NCI-H187 (cell line): ENCODE measurements around the gene ZNRF3.
"Not testable (repeated sequence)": the region's sequence is repeated elsewhere in the genome, so short reads cannot be mapped to it uniquely, and the experiment has no call there.

Experiments used
- DNase-seq, 2 experiments: peaks; one replicate each; lab custom pipeline; 2025; lab: John Stamatoyannopoulos, UW

ZNRF3 gene

GRCh38 chr22:29039148-29039547 is 155.8 kb downstream of the ZNRF3 start:
- DNase-seq: peak in 1 of 2 experiments; percentile 12

GRCh38 chr22:29039684-29040083 is 156.3 kb downstream of the ZNRF3 start:
- not testable (repeated sequence) for DNase-seq

GRCh38 chr22:29040385-29041275 is 157.3 kb downstream of the ZNRF3 start:
- DNase-seq: peak; percentile 5 to 11

- DNase-seq: no peak
These were observed 158.0 kb downstream of the ZNRF3 start for GRCh38 chr22:29041408-29041807.

GRCh38 chr22:29043906-29044575 is 160.7 kb downstream of the ZNRF3 start:
- DNase-seq: no peak

- DNase-seq: no peak
These were observed 161.3 kb downstream of the ZNRF3 start for GRCh38 chr22:29044657-29045176.

- no peak for DNase-seq
These were observed 165.7 kb downstream of the ZNRF3 start for GRCh38 chr22:29048822-29049654.

GRCh38 chr22:29049655-29050263 is 166.4 kb downstream of the ZNRF3 start:
- DNase-seq: peak in 1 of 2 experiments; percentile 30

GRCh38 chr22:29050457-29050856 is 167.1 kb downstream of the ZNRF3 start:
- no peak for DNase-seq

- DNase-seq: no peak
These were observed 169.8 kb downstream of the ZNRF3 start for GRCh38 chr22:29053048-29053702.

- no peak for DNase-seq
These were observed 170.9 kb downstream of the ZNRF3 start for GRCh38 chr22:29054251-29054767.

- DNase-seq: no peak
These were observed 171.9 kb downstream of the ZNRF3 start for GRCh38 chr22:29055192-29055830.

- DNase-seq: no peak
These were observed 173.1 kb downstream of the ZNRF3 start for GRCh38 chr22:29056472-29056871.

- DNase-seq: no peak
These were observed 177.0 kb downstream of the ZNRF3 start for GRCh38 chr22:29060251-29060869.

- DNase-seq: no peak
These were observed 177.6 kb downstream of the ZNRF3 start for GRCh38 chr22:29060931-29061330.

GRCh38 chr22:29061773-29062172 is 178.4 kb downstream of the ZNRF3 start, which contains the start of gene C22orf31:
C22orf31 (minus strand) TSS chr22:29061831; CDS start chr22:29061792, 39 bp downstream.
- no peak for DNase-seq

GRCh38 chr22:29062286-29062821 is 179.0 kb downstream of the ZNRF3 start:
- DNase-seq: no peak

- DNase-seq: no peak
These were observed 182.3 kb downstream of the ZNRF3 start for GRCh38 chr22:29065468-29066190.

- DNase-seq: no peak
These were observed 186.1 kb downstream of the ZNRF3 start for GRCh38 chr22:29069463-29069862.
